Stimulated activated CD4-positive, alpha-beta T cell treated with anti-CD3 and anti-CD28 coated beads, Interleukin-12 subunit alpha, Interleukin-12 subunit beta, amount 100 ng/mL, for 48 hours (primary cell): ENCODE measurements around the gene ARID1B.
A peak's percentile ranks its signal among the peaks of the same experiment; 100 is the strongest.

Source experiments
- DNase-seq, 3 donors: peaks; one replicate each; pipeline ENCODE4 v3.0.0-alpha.2; 2020; ENCODE audit warnings: low read depth in 2 of 3, low spot score in 1 of 3

ARID1B gene

GRCh38 chr6:156773935-156774852, 3.0 kb upstream of the ARID1B start:
- DNase-seq = no peak

DNA sequence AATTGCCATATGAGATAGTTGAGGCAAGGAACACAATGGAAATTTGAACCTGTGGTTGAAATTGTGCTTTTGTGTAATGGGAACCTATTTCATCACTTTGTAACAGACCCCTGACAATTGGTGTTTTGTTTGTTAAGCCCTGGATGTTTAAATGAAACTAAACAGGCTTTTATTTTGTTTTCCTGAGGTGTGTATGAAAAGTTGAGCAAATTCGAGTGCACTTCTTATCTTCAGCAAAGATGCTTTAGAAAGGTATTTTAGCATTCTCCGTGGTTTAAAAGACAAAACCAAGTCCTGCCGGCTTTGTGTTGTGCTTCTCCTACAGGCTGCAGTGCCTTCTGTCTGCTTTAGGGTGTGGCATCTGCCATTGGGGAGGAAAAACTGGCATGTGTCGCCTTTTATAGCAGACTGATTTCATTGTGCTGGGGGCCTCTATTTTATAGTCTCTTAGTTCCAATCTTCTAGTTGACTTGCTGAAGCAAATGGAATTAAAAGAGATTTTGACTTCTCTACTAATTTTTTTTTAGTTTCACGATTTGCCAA, 2.2 kb upstream of the ARID1B start:
- no peak for DNase-seq

- no peak for DNase-seq
These were observed 1.5 kb upstream of the ARID1B start for GRCh38 chr6:156775717-156776116.

- peak in 1 of 3 donors; percentile 14 for DNase-seq
These were observed 723 bp upstream of the ARID1B start for GRCh38 chr6:156776470-156776839.

GRCh38 chr6:156777577-156778453, 637 bp downstream of the ARID1B start:
- DNase-seq = peak; percentile 29 to 40 (median 31)

- DNase-seq = peak in 2 of 3 donors; percentile 23 to 39
These were observed 1.5 kb downstream of the ARID1B start for GRCh38 chr6:156778454-156779205.

DNA sequence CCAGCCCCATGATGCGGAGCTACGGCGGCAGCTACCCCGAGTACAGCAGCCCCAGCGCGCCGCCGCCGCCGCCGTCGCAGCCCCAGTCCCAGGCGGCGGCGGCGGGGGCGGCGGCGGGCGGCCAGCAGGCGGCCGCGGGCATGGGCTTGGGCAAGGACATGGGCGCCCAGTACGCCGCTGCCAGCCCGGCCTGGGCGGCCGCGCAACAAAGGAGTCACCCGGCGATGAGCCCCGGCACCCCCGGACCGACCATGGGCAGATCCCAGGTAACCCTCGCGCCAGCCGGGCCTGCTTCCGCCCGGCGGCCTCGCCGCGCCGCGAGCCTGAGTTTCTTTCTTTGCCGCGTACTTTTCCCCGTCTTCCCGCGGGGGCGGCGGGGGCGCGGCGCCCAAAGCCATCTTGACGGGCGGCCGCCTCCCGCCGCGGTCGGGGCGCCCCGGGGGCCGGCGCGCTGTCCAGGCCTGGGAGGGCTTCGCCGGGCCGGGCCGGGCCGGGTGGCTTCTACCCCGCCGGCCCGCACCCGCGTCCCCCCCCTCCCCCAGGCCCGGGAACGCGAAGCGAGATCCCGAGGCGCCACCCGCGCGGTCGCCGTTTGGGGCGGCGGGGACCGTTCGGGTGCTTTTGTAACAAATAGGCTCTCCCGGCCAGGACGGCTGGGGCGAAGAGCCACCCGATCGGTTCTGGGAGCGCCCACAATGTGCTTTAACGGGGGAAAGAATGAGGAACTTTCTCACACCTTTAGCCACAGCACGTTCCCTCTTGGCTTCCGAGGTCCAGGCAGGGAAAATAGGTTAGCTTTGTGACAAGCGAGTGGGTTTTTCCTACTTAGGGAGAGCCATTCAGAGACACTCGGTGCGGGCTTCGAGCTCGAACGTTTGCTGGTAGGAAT, 2.3 kb downstream of the ARID1B start:
- peak in 2 of 3 donors; percentile 43 to 52 for DNase-seq

GRCh38 chr6:156780102-156780641, 3.0 kb downstream of the ARID1B start:
- peak in 1 of 3 donors; percentile 41 for DNase-seq

GRCh38 chr6:156780962-156781853, 4.0 kb downstream of the ARID1B start:
- no peak for DNase-seq

GRCh38 chr6:156781861-156782631, 4.9 kb downstream of the ARID1B start:
- no peak for DNase-seq

- DNase-seq = no peak
These were observed 5.6 kb downstream of the ARID1B start for GRCh38 chr6:156782691-156783320.

GRCh38 chr6:156783958-156784357, 6.8 kb downstream of the ARID1B start:
- no peak for DNase-seq

GRCh38 chr6:156786652-156787051, 9.5 kb downstream of the ARID1B start:
- no peak for DNase-seq

DNA sequence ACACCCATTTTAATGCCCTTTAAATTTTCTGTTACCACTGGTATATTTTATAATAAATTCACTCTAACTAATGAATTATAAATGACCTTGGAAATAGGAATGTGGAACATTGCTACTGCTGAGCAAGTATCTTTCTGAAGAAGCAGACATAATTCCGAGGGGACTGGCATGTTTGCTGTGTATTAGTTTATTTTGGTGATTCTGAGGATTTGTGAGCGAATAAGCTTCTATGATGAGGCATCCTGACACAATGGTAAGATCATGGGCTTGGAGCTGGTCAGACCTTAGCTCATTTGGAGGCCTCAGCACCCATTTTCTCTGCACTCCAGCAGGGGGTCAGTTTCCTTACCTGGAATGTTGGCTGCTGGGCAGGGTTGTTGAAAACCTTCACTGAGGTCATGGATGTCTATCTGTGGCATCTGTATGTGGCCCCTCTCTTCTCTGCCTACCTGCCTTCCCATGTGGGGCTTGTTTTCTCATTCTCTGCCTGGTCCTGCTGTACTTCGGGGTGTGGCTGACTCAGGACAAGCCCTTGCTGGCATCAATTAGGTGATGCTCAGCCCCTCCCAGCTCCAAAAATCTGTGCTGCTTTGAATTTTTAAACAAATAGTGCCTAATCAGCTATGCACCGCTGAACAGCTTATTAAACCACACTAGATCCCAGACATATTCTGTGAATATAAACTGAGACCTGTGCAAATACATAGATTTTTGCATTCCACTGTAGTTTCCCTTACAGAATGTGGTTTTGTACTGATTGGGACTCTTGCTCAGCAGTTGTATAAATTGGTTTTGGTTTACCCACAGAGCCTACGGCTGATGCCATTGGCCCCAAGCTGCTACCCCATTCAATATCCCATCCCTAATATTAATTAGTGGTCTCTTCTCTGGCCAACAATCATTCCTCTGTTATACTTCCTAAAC, 10.7 kb downstream of the ARID1B start:
- DNase-seq = no peak

DNA sequence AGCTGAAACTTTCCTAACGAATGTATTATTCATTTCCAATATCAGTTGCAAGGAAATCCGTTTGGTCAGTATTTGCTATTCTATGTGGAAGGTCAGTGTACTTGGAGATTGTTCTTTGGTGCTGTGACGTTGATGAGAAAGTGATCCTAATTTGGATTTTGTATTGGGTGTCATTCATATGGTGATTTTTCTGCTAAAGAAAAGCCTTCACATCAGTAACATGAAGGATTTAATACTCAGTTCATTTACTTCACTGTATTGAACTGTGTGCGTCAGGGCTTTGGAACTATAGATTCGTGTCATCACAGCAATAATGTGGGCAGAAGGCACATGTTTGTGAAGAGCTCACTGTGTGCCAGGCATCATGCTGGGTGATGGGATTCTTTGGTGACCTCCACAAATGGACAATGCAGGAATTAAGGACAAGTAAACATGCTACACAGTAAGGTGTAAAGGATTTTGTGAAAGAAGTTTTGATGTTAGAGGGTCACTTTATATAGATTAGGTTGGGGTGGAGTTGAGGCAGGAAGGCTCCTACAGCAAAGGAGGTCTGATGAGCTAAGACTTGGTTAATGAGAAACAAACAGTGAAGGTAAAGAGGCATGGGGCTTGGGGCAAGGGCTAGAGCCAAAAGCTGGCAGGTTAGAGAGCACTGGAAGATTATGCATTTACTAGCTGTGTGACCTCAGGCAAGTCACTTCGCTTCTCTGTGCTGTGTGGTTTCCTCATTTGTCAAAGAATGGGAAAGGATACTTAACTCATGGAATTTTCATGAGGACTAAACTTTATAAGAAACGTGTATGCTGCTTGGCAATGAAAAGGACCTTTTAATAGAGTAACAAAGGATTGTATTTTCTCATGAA, 12.1 kb downstream of the ARID1B start:
- no peak for DNase-seq
